ENCODE results near the gene SYDE2. TPM values are rescaled to one million over a fixed set of nuclear protein-coding genes. Genes with fewer than 3 reads are reported as not detected.

Gene SYDE2
- total and polyA plus RNA-seq, 2 experiments from 2014 or later: 5.8 to 20.1 TPM

- Mint-ChIP-seq H3K4me3 (no peak overlapping the region), H3K27ac (no peak overlapping the region), H3K4me1 (peaks cover 40% of the 10 kb centered on the region), H3K36me3 (ENCODE audit: low read depth) (no peaks in the 10 kb centered on the region; the same call in 2 of the 3 replicates), H3K9me3 (no peaks in the 10 kb centered on the region), H3K27me3 (ENCODE audit: insufficient read depth, low read depth, poor library complexity) (peaks cover 10% of the 10 kb centered on the region)
- Histone ChIP-seq H2AFZ (no peak overlapping the region), H3K27ac (ENCODE audit: low read depth) (no peak overlapping the region), H3K36me3 (ENCODE audit: insufficient read depth) (no peaks in the 10 kb centered on the region), H3F3A (replicated peaks; ENCODE audit: low read depth) (peaks cover 2% of the 10 kb centered on the region; the same call in 1 of the 2 replicates), H3K27me3 (ENCODE audit: insufficient read depth) (peaks cover 9% of the 10 kb centered on the region; the same call in 1 of the 2 replicates), H3K79me2 (replicated peaks; ENCODE audit: insufficient read depth) (peaks cover 16% of the 10 kb centered on the region), H3K4me1 (ENCODE audit: insufficient read depth) (peaks cover 27% of the 10 kb centered on the region), H3K9me2 (ENCODE audit: insufficient read depth) (no peaks in the 10 kb centered on the region), H3K4me3 (no peak overlapping the region), H3K4me2 (no peak overlapping the region), H4K20me1 (replicated peaks; ENCODE audit: insufficient read depth) (peaks cover 6% of the 10 kb centered on the region; the same call in 1 of the 2 replicates)
- no peak for TF ChIP-seq ZNF331 (CRISPR knock-in tag; IDR thresholded peaks at IDR 0.05; ENCODE audit: low read depth)
- TF ChIP-seq NANOG (IDR thresholded peaks at IDR 0.05; ENCODE audit: borderline replicate concordance): no peak
- TF ChIP-seq CTCF (conservative IDR thresholded peaks at IDR 0.05; ENCODE audit: low read depth in 2 of 2): no peak
- no peak for TF ChIP-seq CREB1 (CRISPR knock-in tag; IDR thresholded peaks at IDR 0.05; ENCODE audit: low read depth)
- no peak for TF ChIP-seq EZH2 (IDR thresholded peaks at IDR 0.05; ENCODE audit: low read depth, unreplicated experiment)
- no peak for TF ChIP-seq ZNF462 (CRISPR knock-in tag; IDR thresholded peaks at IDR 0.05)
- no peak for TF ChIP-seq EZH2phosphoT487 (IDR thresholded peaks at IDR 0.05; ENCODE audit: unreplicated experiment)
- no peak for TF ChIP-seq REST (IDR thresholded peaks at IDR 0.05; ENCODE audit: unreplicated experiment)
- no peak for TF ChIP-seq ZNF114 (CRISPR knock-in tag; IDR thresholded peaks at IDR 0.05)
- no peak for TF ChIP-seq ETS1 (IDR thresholded peaks at IDR 0.05)
- no peak for TF ChIP-seq POLR2AphosphoS5 (IDR thresholded peaks at IDR 0.05; ENCODE audit: low read depth)
- TF ChIP-seq JUNB (IDR thresholded peaks at IDR 0.05; ENCODE audit: unreplicated experiment): no peak
- no peak for DNase-seq (ENCODE audit: low spot score)
- ATAC-seq: no peak
Measured at GRCh38 chr1:85203573-85204171, 2.9 kb upstream of the SYDE2 start.

All from GM23338 (cell line).